Measurements from ENCODE around the gene NUAK2.
"Not testable (repeated sequence)": the region's sequence is repeated elsewhere in the genome, so short reads cannot be mapped to it uniquely, and the experiment has no call there.

Gene NUAK2

GRCh38 chr1:205301842-205302588 lies 19.5 kb downstream of the NUAK2 start:
- ChIA-PET POLR2A (interaction anchor here (1.2 kb wide), 1 partner anchor 180 kb away, joined by 3 read pairs; the partner anchor contains the start of gene RBBP5), CTCF (interaction anchor here (0.6 to 2.1 kb wide), 3 partner anchors 8 to 136 kb away, joined by 3 to 5 read pairs (median 3); no protein-coding TSS in a partner anchor)
- TF ChIP-seq ARNT (IDR thresholded peaks at IDR 0.05), result no peak
- no peak for TF ChIP-seq SUZ12 (IDR thresholded peaks at IDR 0.05)
- no peak for TF ChIP-seq FOXK2 (IDR thresholded peaks at IDR 0.05)
- TF ChIP-seq FOXA1 (IDR thresholded peaks at IDR 0.05), result no peak
- TF ChIP-seq BHLHE40 (IDR thresholded peaks at IDR 0.05; ENCODE audit: borderline replicate concordance), result no peak
- TF ChIP-seq ELF4 (IDR thresholded peaks at IDR 0.05), result no peak
- TF ChIP-seq FOXM1 (IDR thresholded peaks at IDR 0.05; ENCODE audit: borderline replicate concordance), result no peak
- TF ChIP-seq ZNF384 (IDR thresholded peaks at IDR 0.05), result no peak
- no peak for TF ChIP-seq TARDBP (IDR thresholded peaks at IDR 0.05)
- TF ChIP-seq L3MBTL2 (conservative IDR thresholded peaks at IDR 0.05), result no peak
- TF ChIP-seq NFRKB (IDR thresholded peaks at IDR 0.05), result no peak
- no peak for TF ChIP-seq HDGF (IDR thresholded peaks at IDR 0.05; ENCODE audit: borderline replicate concordance)
- TF ChIP-seq LEF1 (IDR thresholded peaks at IDR 0.05; ENCODE audit: borderline replicate concordance), result no peak
- no peak for DNase-seq (ENCODE audit: extremely low spot score)

- ChIA-PET POLR2A (interaction anchor here (1.2 kb wide), 1 partner anchor 180 kb away, joined by 3 read pairs; the partner anchor contains the start of gene RBBP5), CTCF (interaction anchor here (0.6 to 2.1 kb wide), 4 partner anchors 28 to 223 kb away, joined by 3 to 5 read pairs (median 3); no protein-coding TSS in a partner anchor)
- TF ChIP-seq L3MBTL2 (conservative IDR thresholded peaks at IDR 0.05), result no peak
- DNase-seq (ENCODE audit: extremely low spot score), result peak; percentile 60
Observed at GRCh38 chr1:205301205-205301821, 20.2 kb downstream of the NUAK2 start.

- ChIA-PET CTCF (interaction anchor here (0.6 to 2.1 kb wide), 3 partner anchors 27 to 486 kb away, joined by 3 to 5 read pairs (median 3); no protein-coding TSS in a partner anchor), POLR2A (no interaction called here)
- no peak for TF ChIP-seq ARNT (IDR thresholded peaks at IDR 0.05)
- no peak for TF ChIP-seq CTBP1 (IDR thresholded peaks at IDR 0.05; ENCODE audit: borderline replicate concordance)
- no peak for TF ChIP-seq BHLHE40 (IDR thresholded peaks at IDR 0.05; ENCODE audit: borderline replicate concordance)
- no peak for TF ChIP-seq L3MBTL2 (conservative IDR thresholded peaks at IDR 0.05)
- TF ChIP-seq ELF4 (IDR thresholded peaks at IDR 0.05), result no peak
- no peak for TF ChIP-seq SUZ12 (IDR thresholded peaks at IDR 0.05)
- no peak for TF ChIP-seq FOXM1 (IDR thresholded peaks at IDR 0.05; ENCODE audit: borderline replicate concordance)
- TF ChIP-seq HDGF (IDR thresholded peaks at IDR 0.05; ENCODE audit: borderline replicate concordance), result no peak
- TF ChIP-seq NFRKB (IDR thresholded peaks at IDR 0.05), result no peak
- no peak for TF ChIP-seq FOXA1 (IDR thresholded peaks at IDR 0.05)
- TF ChIP-seq, protein P1, sequence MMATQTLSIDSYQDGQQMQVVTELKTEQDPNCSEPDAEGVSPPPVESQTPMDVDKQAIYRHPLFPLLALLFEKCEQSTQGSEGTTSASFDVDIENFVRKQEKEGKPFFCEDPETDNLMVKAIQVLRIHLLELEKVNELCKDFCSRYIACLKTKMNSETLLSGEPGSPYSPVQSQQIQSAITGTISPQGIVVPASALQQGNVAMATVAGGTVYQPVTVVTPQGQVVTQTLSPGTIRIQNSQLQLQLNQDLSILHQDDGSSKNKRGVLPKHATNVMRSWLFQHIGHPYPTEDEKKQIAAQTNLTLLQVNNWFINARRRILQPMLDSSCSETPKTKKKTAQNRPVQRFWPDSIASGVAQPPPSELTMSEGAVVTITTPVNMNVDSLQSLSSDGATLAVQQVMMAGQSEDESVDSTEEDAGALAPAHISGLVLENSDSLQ (IDR thresholded peaks at IDR 0.05), result no peak
- no peak for TF ChIP-seq ZNF384 (IDR thresholded peaks at IDR 0.05)
- no peak for TF ChIP-seq TARDBP (IDR thresholded peaks at IDR 0.05)
- DNase-seq (ENCODE audit: extremely low spot score), result no peak
Observed at GRCh38 chr1:205300149-205300548, 21.4 kb downstream of the NUAK2 start.

GRCh38 chr1:205298191-205298994 lies 23.2 kb downstream of the NUAK2 start:
- POLR2A ChIA-PET, result interaction anchor here (0.8 kb wide), 1 partner anchor 17 kb away, joined by 3 read pairs; no protein-coding TSS in a partner anchor
- CTCF ChIA-PET, result interaction anchor here (0.6 to 1.1 kb wide), 2 partner anchors 25 to 98 kb away, joined by 3 read pairs; no protein-coding TSS in a partner anchor
- TF ChIP-seq LEF1 (IDR thresholded peaks at IDR 0.05; ENCODE audit: borderline replicate concordance) (no peak), HDGF (IDR thresholded peaks at IDR 0.05; ENCODE audit: borderline replicate concordance) (no peak), L3MBTL2 (conservative IDR thresholded peaks at IDR 0.05) (no peak), FOXK2 (IDR thresholded peaks at IDR 0.05) (no peak), CTBP1 (IDR thresholded peaks at IDR 0.05; ENCODE audit: borderline replicate concordance) (no peak), SUZ12 (IDR thresholded peaks at IDR 0.05) (no peak), FOXM1 (IDR thresholded peaks at IDR 0.05; ENCODE audit: borderline replicate concordance) (no peak), NFRKB (IDR thresholded peaks at IDR 0.05) (no peak), ELF4 (IDR thresholded peaks at IDR 0.05) (no peak), FOXA1 (IDR thresholded peaks at IDR 0.05) (no peak), BHLHE40 (IDR thresholded peaks at IDR 0.05; ENCODE audit: borderline replicate concordance) (no peak), ARNT (IDR thresholded peaks at IDR 0.05) (no peak), SP1 (IDR thresholded peaks at IDR 0.05) (no peak), TARDBP (IDR thresholded peaks at IDR 0.05) (no peak), ZNF384 (IDR thresholded peaks at IDR 0.05) (no peak)
- TF ChIP-seq, protein P1 (IDR thresholded peaks at IDR 0.05), result no peak
- peak; percentile 56 for DNase-seq (ENCODE audit: extremely low spot score)

GRCh38 chr1:205297546-205298177 lies 23.9 kb downstream of the NUAK2 start:
- DNase-seq (ENCODE audit: extremely low spot score); POLR2A ChIA-PET: not testable (repeated sequence)
- CTCF ChIA-PET, result interaction anchor here (1.1 kb wide), 1 partner anchor 24 kb away, joined by 3 read pairs; no protein-coding TSS in a partner anchor

Data from HEK293T (cell line).